ENCODE data around the gene CDC42EP2.

CDC42EP2 gene

GRCh38 chr11:65278356-65278755 is 36.3 kb upstream of the CDC42EP2 start:
- H3K4me3 ChIP-seq (ENCODE audit: low read depth, low read length) = no peak overlapping the region
- TF ChIP-seq, protein P1, sequence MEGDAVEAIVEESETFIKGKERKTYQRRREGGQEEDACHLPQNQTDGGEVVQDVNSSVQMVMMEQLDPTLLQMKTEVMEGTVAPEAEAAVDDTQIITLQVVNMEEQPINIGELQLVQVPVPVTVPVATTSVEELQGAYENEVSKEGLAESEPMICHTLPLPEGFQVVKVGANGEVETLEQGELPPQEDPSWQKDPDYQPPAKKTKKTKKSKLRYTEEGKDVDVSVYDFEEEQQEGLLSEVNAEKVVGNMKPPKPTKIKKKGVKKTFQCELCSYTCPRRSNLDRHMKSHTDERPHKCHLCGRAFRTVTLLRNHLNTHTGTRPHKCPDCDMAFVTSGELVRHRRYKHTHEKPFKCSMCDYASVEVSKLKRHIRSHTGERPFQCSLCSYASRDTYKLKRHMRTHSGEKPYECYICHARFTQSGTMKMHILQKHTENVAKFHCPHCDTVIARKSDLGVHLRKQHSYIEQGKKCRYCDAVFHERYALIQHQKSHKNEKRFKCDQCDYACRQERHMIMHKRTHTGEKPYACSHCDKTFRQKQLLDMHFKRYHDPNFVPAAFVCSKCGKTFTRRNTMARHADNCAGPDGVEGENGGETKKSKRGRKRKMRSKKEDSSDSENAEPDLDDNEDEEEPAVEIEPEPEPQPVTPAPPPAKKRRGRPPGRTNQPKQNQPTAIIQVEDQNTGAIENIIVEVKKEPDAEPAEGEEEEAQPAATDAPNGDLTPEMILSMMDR (IDR thresholded peaks at IDR 0.05; ENCODE audit: low read depth, low read length) = no peak

GRCh38 chr11:65279279-65279678 is 35.4 kb upstream of the CDC42EP2 start:
- DNase-seq = no peak
- Histone ChIP-seq H3K36me3 (peaks cover 13% of the 10 kb centered on the region), H3K4me3 (ENCODE audit: low read depth, low read length) (no peak overlapping the region), H3K4me1 (no peaks in the 10 kb centered on the region), H3K27me3 (no peaks in the 10 kb centered on the region), H3K9me3 (no peaks in the 10 kb centered on the region)
- TF ChIP-seq, protein P1 (IDR thresholded peaks at IDR 0.05; ENCODE audit: low read depth, low read length) = no peak

More at GRCh38 chr11:65278356-65278755, 36.3 kb upstream of the CDC42EP2 start:
- Histone ChIP-seq H3K27me3 (no peaks in the 10 kb centered on the region), H3K4me1 (no peaks in the 10 kb centered on the region), H3K9me3 (no peaks in the 10 kb centered on the region), H3K36me3 (peaks cover 13% of the 10 kb centered on the region)
- DNase-seq = no peak

- DNase-seq = no peak
- no peaks in the 10 kb centered on the region for H3K4me1 ChIP-seq
- H3K27me3 ChIP-seq = no peaks in the 10 kb centered on the region
- H3K9me3 ChIP-seq = no peaks in the 10 kb centered on the region
- no peak overlapping the region for H3K4me3 ChIP-seq (ENCODE audit: low read depth, low read length)
- peaks cover 13% of the 10 kb centered on the region for H3K36me3 ChIP-seq
- TF ChIP-seq, protein P1 (IDR thresholded peaks at IDR 0.05; ENCODE audit: low read depth, low read length) = no peak
Observed at GRCh38 chr11:65279741-65280440, 34.8 kb upstream of the CDC42EP2 start.

- Histone ChIP-seq H3K9me3 (no peaks in the 10 kb centered on the region), H3K36me3 (peaks cover 13% of the 10 kb centered on the region), H3K4me1 (no peaks in the 10 kb centered on the region), H3K4me3 (ENCODE audit: low read depth, low read length) (no peak overlapping the region), H3K27me3 (no peaks in the 10 kb centered on the region)
- no peak for DNase-seq
- TF ChIP-seq, protein P1 (IDR thresholded peaks at IDR 0.05; ENCODE audit: low read depth, low read length) = no peak
Observed at GRCh38 chr11:65280646-65281045, 34.0 kb upstream of the CDC42EP2 start.

- H3K9me3 ChIP-seq = no peaks in the 10 kb centered on the region
- H3K36me3 ChIP-seq = peaks cover 27% of the 10 kb centered on the region
- no peak for DNase-seq
- H3K4me3 ChIP-seq (ENCODE audit: low read depth, low read length) = no peak overlapping the region
- TF ChIP-seq, protein P1 (IDR thresholded peaks at IDR 0.05; ENCODE audit: low read depth, low read length) = no peak
- peaks cover 4% of the 10 kb centered on the region for H3K4me1 ChIP-seq
- no peaks in the 10 kb centered on the region for H3K27me3 ChIP-seq
Observed at GRCh38 chr11:65286686-65287085, 28.0 kb upstream of the CDC42EP2 start.

DNA sequence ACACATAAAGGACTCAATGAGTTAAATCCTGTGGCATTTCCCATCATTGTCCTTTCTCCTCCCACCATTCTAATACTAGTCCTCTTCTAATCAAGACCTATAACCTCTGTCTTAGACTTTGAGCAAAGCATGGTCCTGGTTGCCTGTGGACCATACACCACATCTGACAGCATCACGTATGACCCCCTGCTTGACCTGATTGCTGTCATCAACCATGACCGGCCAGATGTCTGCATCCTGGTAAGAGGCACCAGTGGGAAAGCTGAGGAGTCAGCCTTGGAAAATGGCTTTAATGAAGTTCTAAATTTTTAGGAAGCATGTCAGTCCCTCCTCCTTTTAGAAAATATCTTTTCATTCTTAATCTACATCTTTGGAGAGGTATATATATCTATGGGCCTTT is 27.1 kb upstream of the CDC42EP2 start:
- H3K9me3 ChIP-seq = no peaks in the 10 kb centered on the region
- H3K27me3 ChIP-seq = no peaks in the 10 kb centered on the region
- no peak overlapping the region for H3K4me3 ChIP-seq (ENCODE audit: low read depth, low read length)
- DNase-seq = no peak
- TF ChIP-seq, protein P1 (IDR thresholded peaks at IDR 0.05; ENCODE audit: low read depth, low read length) = no peak
- peaks cover 4% of the 10 kb centered on the region for H3K4me1 ChIP-seq
- H3K36me3 ChIP-seq = peaks cover 21% of the 10 kb centered on the region

Measured in BE2C (cell line).